HEK293T (cell line): Measurements from ENCODE around the gene CDKN2AIPNL.

ENCODE experiments used
- ARNT ChIP-seq: fragments of 450-650 bp; IDR thresholded peaks from 2 replicates; pipeline ENCODE4 v1.6.1; 2017; ENCODE audit warnings: mild to moderate bottlenecking
- BHLHE40 ChIP-seq: fragments of 450-650 bp; IDR thresholded peaks from 2 replicates; pipeline ENCODE4 v1.6.1; 2016; ENCODE audit warnings: mild to moderate bottlenecking, moderate library complexity, borderline replicate concordance
- FOXK2 ChIP-seq: fragments of 450-650 bp; IDR thresholded peaks from 2 replicates; pipeline ENCODE4 v1.6.1; 2016; ENCODE audit warnings: mild to moderate bottlenecking
- FOXM1 ChIP-seq: fragments of 450-650 bp; IDR thresholded peaks from 2 replicates; pipeline ENCODE4 v1.6.1; 2017; ENCODE audit warnings: mild to moderate bottlenecking, borderline replicate concordance
- NFRKB ChIP-seq: fragments of 450-650 bp; IDR thresholded peaks from 2 replicates; pipeline ENCODE4 v1.6.1; 2016; ENCODE audit warnings: mild to moderate bottlenecking, moderate library complexity
- SP1 ChIP-seq: fragments of 450-650 bp; IDR thresholded peaks from 2 replicates; pipeline ENCODE4 v1.6.1; 2017
- ZNF384 ChIP-seq: fragments of 450-650 bp; IDR thresholded peaks from 2 replicates; pipeline ENCODE4 v1.6.1; 2016

DNA sequence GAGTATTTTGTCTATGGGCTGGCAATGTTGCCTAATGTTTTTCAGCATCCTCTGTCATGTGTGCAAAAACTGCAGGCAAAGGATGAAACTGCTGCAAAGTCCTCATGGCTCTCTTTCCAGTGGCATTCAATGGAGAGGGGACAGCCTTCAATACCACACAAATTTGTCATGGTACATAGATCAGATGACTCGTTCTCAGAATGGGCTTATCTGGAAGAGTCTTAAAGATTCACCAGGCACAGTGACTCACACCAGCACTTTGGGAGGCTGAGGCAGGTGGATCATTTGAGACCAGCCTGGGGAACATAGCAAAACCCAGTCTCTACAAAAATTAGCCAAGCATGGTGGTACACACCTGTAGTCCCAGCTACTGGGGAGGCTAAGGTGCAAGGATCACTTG is 5.3 kb downstream of the CDKN2AIPNL start:
- TF ChIP-seq BHLHE40 (no peak), FOXM1 (no peak), SP1 (no peak), ARNT (no peak), ZNF384 (no peak), NFRKB (no peak), FOXK2 (no peak)
